H9 (cell line): Measurements from ENCODE around the gene FBLN7. TPM values are rescaled to one million over a fixed set of nuclear protein-coding genes. Genes with fewer than 3 reads are reported as not detected.

Experiments
- DNase-seq: peaks from one replicate; pipeline ENCODE4 v3.0.0-alpha.2; 2017
- H2AFZ ChIP-seq: one replicate; pipeline ENCODE4 v1.6.1; 2013; ENCODE audit warnings: mild to moderate bottlenecking, low read length, control low read depth, moderate library complexity
- H2AK5ac ChIP-seq: 2 replicates; pipeline ENCODE4 v1.6.1; 2013; ENCODE audit warnings: low read length, control low read depth, mixed read lengths; ENCODE audit not compliant: insufficient read length
- H2BK120ac ChIP-seq: one replicate; pipeline ENCODE4 v1.6.1; 2013; ENCODE audit warnings: low read depth, mild to moderate bottlenecking, low read length, control low read depth, inconsistent platforms; ENCODE audit not compliant: poor library complexity, severe bottlenecking
- H2BK12ac ChIP-seq: 2 replicates; pipeline ENCODE4 v1.6.1; 2013; ENCODE audit warnings: low read length, control low read depth, mixed read lengths, low read depth; ENCODE audit not compliant: insufficient read length
- H2BK15ac ChIP-seq: 2 replicates; pipeline ENCODE4 v1.6.1; 2013; ENCODE audit warnings: low read depth, low read length, control low read depth
- H2BK20ac ChIP-seq: one replicate; pipeline ENCODE4 v1.6.1; 2013; ENCODE audit warnings: low read depth, mild to moderate bottlenecking, low read length, control low read depth, inconsistent platforms; ENCODE audit not compliant: poor library complexity, severe bottlenecking
- H2BK5ac ChIP-seq: 2 replicates; pipeline ENCODE4 v1.6.1; 2013; ENCODE audit warnings: low read length, control low read depth, mixed read lengths; ENCODE audit not compliant: insufficient read length
- H3K14ac ChIP-seq: 2 replicates; pipeline ENCODE4 v1.6.1; 2013; ENCODE audit warnings: low read length, control low read depth; ENCODE audit not compliant: insufficient read depth
- H3K18ac ChIP-seq: 2 replicates; pipeline ENCODE4 v1.6.1; 2013; ENCODE audit warnings: low read depth, mild to moderate bottlenecking, mixed read lengths, low read length, control low read depth; ENCODE audit not compliant: insufficient read length
- H3K23ac ChIP-seq: 2 replicates; pipeline ENCODE4 v1.6.1; 2013; ENCODE audit warnings: low read length, control low read depth, mixed read lengths, low read depth; ENCODE audit not compliant: insufficient read length
- H3K23me2 ChIP-seq: 2 replicates; pipeline ENCODE4 v1.6.1; 2013; ENCODE audit warnings: low read depth, mild to moderate bottlenecking, mixed read lengths, low read length, control low read depth; ENCODE audit not compliant: insufficient read length, poor library complexity, severe bottlenecking
- H3K27ac ChIP-seq: 2 replicates; pipeline ENCODE4 v1.5.1; 2013; ENCODE audit warnings: low read length, control low read depth, mixed read lengths, low read depth; ENCODE audit not compliant: insufficient read length
- H3K27me3 ChIP-seq: 2 replicates; pipeline ENCODE4 v1.6.1; 2013; ENCODE audit warnings: low read length, control low read depth, inconsistent platforms; ENCODE audit not compliant: insufficient read depth
- H3K4ac ChIP-seq: 2 replicates; pipeline ENCODE4 v1.6.1; 2013; ENCODE audit warnings: low read depth, mild to moderate bottlenecking, control low read depth, inconsistent platforms, low read length, moderate library complexity
- H3K4me1 ChIP-seq: 2 replicates; pipeline ENCODE4 v1.6.1; 2013; ENCODE audit warnings: low read length, control low read depth, inconsistent platforms; ENCODE audit not compliant: insufficient read depth
- H3K4me2 ChIP-seq: 2 replicates; pipeline ENCODE4 v1.6.1; 2013; ENCODE audit warnings: low read length, control low read depth, mixed read lengths; ENCODE audit not compliant: insufficient read length, insufficient read depth
- H3K56ac ChIP-seq: 2 replicates; pipeline ENCODE4 v1.6.1; 2013; ENCODE audit warnings: low read depth, mild to moderate bottlenecking, mixed read lengths, low read length, control low read depth; ENCODE audit not compliant: insufficient read length
- H3K79me1 ChIP-seq: 2 replicates; pipeline ENCODE4 v1.6.1; 2013; ENCODE audit warnings: low read depth, mild to moderate bottlenecking, moderate library complexity, low read length, control low read depth, inconsistent platforms; ENCODE audit not compliant: insufficient read depth, poor library complexity, severe bottlenecking
- H3K79me2 ChIP-seq: 2 replicates; pipeline ENCODE4 v1.6.1; 2013; ENCODE audit warnings: low read length, control low read depth, inconsistent platforms; ENCODE audit not compliant: insufficient read depth
- H3K9ac ChIP-seq: 2 replicates; pipeline ENCODE4 v1.6.1; 2013; ENCODE audit warnings: low read length, control low read depth, mixed read lengths; ENCODE audit not compliant: insufficient read length; ENCODE audit errors: extremely low read depth
- H3K9me3 ChIP-seq: one replicate; pipeline ENCODE4 v1.6.1; 2013; ENCODE audit warnings: low read depth, low read length, inconsistent platforms; ENCODE audit not compliant: control insufficient read depth
- H3T11ph ChIP-seq: one replicate; pipeline ENCODE4 v1.6.1; 2013; ENCODE audit warnings: mild to moderate bottlenecking, low read length, control low read depth, inconsistent platforms
- H4K20me1 ChIP-seq: one replicate; pipeline ENCODE4 v1.6.1; 2013; ENCODE audit not compliant: control insufficient read depth, insufficient read length, insufficient read depth
- H4K5ac ChIP-seq: 2 replicates; pipeline ENCODE4 v1.6.1; 2013; ENCODE audit warnings: low read depth, mild to moderate bottlenecking, mixed read lengths, low read length, control low read depth; ENCODE audit not compliant: insufficient read length
- H4K8ac ChIP-seq: replicated peaks from 2 replicates; pipeline ENCODE4 v1.6.1; 2013; ENCODE audit warnings: low read length, control low read depth, mixed read lengths, low read depth; ENCODE audit not compliant: insufficient read length
- H4K91ac ChIP-seq: 2 replicates; pipeline ENCODE4 v1.6.1; 2013; ENCODE audit warnings: low read depth, mild to moderate bottlenecking, moderate library complexity, mixed read lengths, low read length, control low read depth; ENCODE audit not compliant: insufficient read length
- H3K27ac Mint-ChIP-seq, 3 experiments: 2 replicates in 2 of 3; 3 replicates in 1 of 3; pipeline ENCODE4 v1.8.0; 2020 to 2021; ENCODE audit warnings: mixed read lengths in 3 of 3, mild to moderate bottlenecking in 1 of 3, moderate library complexity in 1 of 3
- H3K27me3 Mint-ChIP-seq: 2 replicates; pipeline ENCODE4 v1.8.0; 2021; ENCODE audit warnings: low read depth, mild to moderate bottlenecking, moderate library complexity, mixed read lengths
- H3K36me3 Mint-ChIP-seq, 3 experiments: 2 replicates in 2 of 3; 3 replicates in 1 of 3; pipeline ENCODE4 v1.8.0; 2020 to 2021; ENCODE audit warnings: low read depth in 3 of 3, mixed read lengths in 3 of 3; ENCODE audit not compliant: insufficient read depth in 1 of 3
- H3K4me1 Mint-ChIP-seq, 2 experiments: 2 replicates each; pipeline ENCODE4 v1.8.0; 2020; ENCODE audit warnings: mixed read lengths in 2 of 2
- H3K4me3 Mint-ChIP-seq, 2 experiments: 2 replicates in 1 of 2; 3 replicates in 1 of 2; pipeline ENCODE4 v1.8.0; 2020 to 2021; ENCODE audit warnings: mild to moderate bottlenecking in 2 of 2, mixed read lengths in 2 of 2, moderate library complexity in 1 of 2
- H3K9me3 Mint-ChIP-seq, 2 experiments: 2 replicates in 1 of 2; 3 replicates in 1 of 2; pipeline ENCODE4 v1.8.0; 2020; ENCODE audit warnings: mild to moderate bottlenecking in 2 of 2, mixed read lengths in 2 of 2, moderate library complexity in 1 of 2
- CTCF ChIP-seq: fragments of 200-600 bp; sonication (generic); conservative IDR thresholded peaks from 3 replicates; pipeline ENCODE4 v1.8.0; 2021; ENCODE audit warnings: antibody characterized with exemption, mild to moderate bottlenecking
- WGBS: extraction: QIAGEN DNeasy Blood & Tissue Kit; methylation state at CpG from one replicate; pipeline ENCODE4 v1.1.7; 2013; ENCODE audit warnings: missing lambda C conversion rate, low lambda C conversion rate, mixed read lengths; ENCODE audit not compliant: insufficient read length; ENCODE audit errors: extremely low coverage; 5-methylcytosine and 5-hydroxymethylcytosine counted together
- total RNA-seq: library from RNA; stranded (reverse); gene quantifications from 2 replicates; pipeline ENCODE4 v1.2.1, GENCODE V29; 2021

The FBLN7 gene
- total RNA-seq, 1 experiment from 2014 or later: 1.3 TPM

DNA sequence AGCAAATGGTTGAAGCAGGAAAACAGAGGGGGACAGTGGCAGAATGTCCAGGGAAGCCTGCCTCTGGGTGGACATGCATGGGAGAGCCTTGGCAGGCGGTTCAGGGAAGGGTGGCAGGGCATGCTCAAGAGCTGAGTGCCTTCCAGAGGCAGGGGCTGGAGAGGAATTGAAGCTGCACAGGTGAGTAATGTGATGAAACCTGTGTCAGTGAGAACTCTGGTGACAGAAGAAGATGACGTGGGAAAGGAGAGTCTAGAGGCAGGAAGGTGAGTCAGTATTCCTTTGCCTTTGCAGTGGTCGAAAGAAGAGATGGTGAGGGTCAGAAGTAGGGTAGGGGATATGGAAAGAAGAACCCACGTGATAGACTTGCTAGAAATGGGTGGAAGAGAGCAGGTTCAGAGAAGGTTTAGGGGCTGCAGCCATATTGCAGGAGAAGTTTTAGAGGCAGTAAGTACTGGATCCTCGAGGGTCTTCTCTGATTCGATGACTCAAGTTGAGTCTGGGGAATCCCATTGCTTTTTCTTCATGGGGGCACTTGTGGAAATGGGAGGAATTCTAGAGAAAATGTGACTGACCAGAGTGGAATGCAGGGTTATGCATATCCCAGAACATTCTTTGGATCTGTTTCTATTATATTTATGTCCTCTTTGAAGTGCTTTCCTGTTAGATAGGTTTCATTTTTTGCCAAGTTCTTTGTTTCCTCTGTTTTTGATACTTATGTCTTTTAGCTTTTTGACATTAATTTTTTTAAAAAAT lies 45.7 kb upstream of the FBLN7 start:
- Histone ChIP-seq H3K79me2 (no peaks in the 10 kb centered on the region), H3K18ac (no peak overlapping the region), H3K79me1 (no peaks in the 10 kb centered on the region), H3K9me3 (no peaks in the 10 kb centered on the region), H3T11ph (no peak overlapping the region), H2BK12ac (no peak overlapping the region), H3K23me2 (no peaks in the 10 kb centered on the region), H3K14ac (no peak overlapping the region), H2AFZ (no peak overlapping the region), H2AK5ac (no peak overlapping the region), H2BK15ac (no peak overlapping the region), H3K4ac (no peak overlapping the region), H4K20me1 (no peaks in the 10 kb centered on the region), H3K4me2 (no peak overlapping the region), H3K4me1 (no peaks in the 10 kb centered on the region), H2BK120ac (no peak overlapping the region), H4K91ac (no peak overlapping the region), H3K27me3 (no peaks in the 10 kb centered on the region), H2BK20ac (no peak overlapping the region), H3K23ac (no peak overlapping the region), H4K8ac (no peak overlapping the region), H3K56ac (no peak overlapping the region), H3K9ac (no peak overlapping the region), H3K27ac (no peak overlapping the region), H2BK5ac (no peak overlapping the region), H4K5ac (no peak overlapping the region)
- no CpG with 5 or more reads among the region's 6 CpGs for WGBS
- H3K4me3 Mint-ChIP-seq: no peak overlapping the region
- H3K27ac Mint-ChIP-seq: peak overlapping the region in 1 of 3 experiments; percentile 2; a peak in 1 of 7 replicates
- TF ChIP-seq CTCF: no peak
- no peaks in the 10 kb centered on the region for H3K9me3 Mint-ChIP-seq
- DNase-seq: no peak
- H3K4me1 Mint-ChIP-seq: no peaks in the 10 kb centered on the region
- H3K36me3 Mint-ChIP-seq: peaks cover 0 to 24% (median 18%) of the 10 kb centered on the region in 3 experiments; a peak in 6 of 7 replicates
- no peaks in the 10 kb centered on the region for H3K27me3 Mint-ChIP-seq
